Adrenal gland (tissue), 5 donors: ENCODE data around the gene EML1.

Experiments used
- POLR2A ChIP-seq, 2 donors: fragments of 450-650 bp; IDR thresholded peaks; one replicate each; pipeline ENCODE4 v1.6.1; 2017; ENCODE audit warnings: antibody characterized with exemption in 2 of 2, mild to moderate bottlenecking in 2 of 2, moderate library complexity in 1 of 2
- TF ChIP-seq, protein P1 (sequence below), 6 experiments: fragments of 450-650 bp in 4 of 6; fragments of 200-600 bp in 2 of 6; sonication (generic) in 1 of 6; IDR thresholded peaks; 1 replicate in 5 of 6; 2 replicates in 1 of 6; pipeline versions ENCODE4 v1.5.1 to v1.8.0; 2016 to 2021; ENCODE audit warnings: antibody characterized with exemption in 6 of 6, mild to moderate bottlenecking in 2 of 6, moderate library complexity in 1 of 6
- donor health status: DM: no; HTN: no; CAD: no.

- TF ChIP-seq, protein P1, sequence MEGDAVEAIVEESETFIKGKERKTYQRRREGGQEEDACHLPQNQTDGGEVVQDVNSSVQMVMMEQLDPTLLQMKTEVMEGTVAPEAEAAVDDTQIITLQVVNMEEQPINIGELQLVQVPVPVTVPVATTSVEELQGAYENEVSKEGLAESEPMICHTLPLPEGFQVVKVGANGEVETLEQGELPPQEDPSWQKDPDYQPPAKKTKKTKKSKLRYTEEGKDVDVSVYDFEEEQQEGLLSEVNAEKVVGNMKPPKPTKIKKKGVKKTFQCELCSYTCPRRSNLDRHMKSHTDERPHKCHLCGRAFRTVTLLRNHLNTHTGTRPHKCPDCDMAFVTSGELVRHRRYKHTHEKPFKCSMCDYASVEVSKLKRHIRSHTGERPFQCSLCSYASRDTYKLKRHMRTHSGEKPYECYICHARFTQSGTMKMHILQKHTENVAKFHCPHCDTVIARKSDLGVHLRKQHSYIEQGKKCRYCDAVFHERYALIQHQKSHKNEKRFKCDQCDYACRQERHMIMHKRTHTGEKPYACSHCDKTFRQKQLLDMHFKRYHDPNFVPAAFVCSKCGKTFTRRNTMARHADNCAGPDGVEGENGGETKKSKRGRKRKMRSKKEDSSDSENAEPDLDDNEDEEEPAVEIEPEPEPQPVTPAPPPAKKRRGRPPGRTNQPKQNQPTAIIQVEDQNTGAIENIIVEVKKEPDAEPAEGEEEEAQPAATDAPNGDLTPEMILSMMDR (IDR thresholded peaks at IDR 0.05): no peak
- no peak for TF ChIP-seq POLR2A (IDR thresholded peaks at IDR 0.05)
These were observed 125.6 kb downstream of the EML1 start for GRCh38 chr14:99918781-99919180.
